CD4-positive, alpha-beta T cell (primary cell): ENCODE results near the gene HMCN2. TPM values are rescaled to one million over a fixed set of nuclear protein-coding genes. Genes with fewer than 3 reads are reported as not detected.

Experiments used
- ATAC-seq: fragments of 200-7000 bp; cut with Tn5 transposase; one replicate; pipeline ENCODE4 v1.10.0; 2022; ENCODE audit warnings: mild to moderate bottlenecking; ENCODE audit not compliant: poor library complexity
- CTCF ChIA-PET: fragments of 350-600 bp; sonication (Branson Sonifier 250); formaldehyde crosslinking; loops from one replicate; lab custom pipeline; 2021; ENCODE audit warnings: antibody characterized with exemption, inconsistent platforms; lab: Charles Lee
- POLR2A ChIA-PET: fragments of 350-600 bp; sonication (Branson Sonifier 250); formaldehyde crosslinking; loops from one replicate; lab custom pipeline; 2021; ENCODE audit warnings: antibody characterized with exemption, inconsistent platforms; lab: Charles Lee
- DNase-seq, 14 experiments: peaks; one replicate each; pipeline ENCODE4 v3.0.0-alpha.2; 2013 to 2020; ENCODE audit warnings: mixed read lengths in 2 of 14
- H3K27ac ChIP-seq, 2 donors: one replicate each; pipeline versions ENCODE4 v1.5.1 to v1.7.0; 2013; ENCODE audit warnings: low read length in 2 of 2, low read depth in 1 of 2, mild to moderate bottlenecking in 1 of 2
- H3K27me3 ChIP-seq, 2 experiments: 1 replicate in 1 of 2; 2 replicates in 1 of 2; pipeline versions ENCODE4 v1.6.1 to v1.7.0; 2013; ENCODE audit warnings: low read length in 2 of 2, control low read depth in 1 of 2, mild to moderate bottlenecking in 1 of 2, moderate library complexity in 1 of 2; ENCODE audit not compliant: insufficient read depth in 2 of 2, control insufficient read depth in 1 of 2
- H3K36me3 ChIP-seq: one replicate; pipeline ENCODE4 v1.6.1; 2013; ENCODE audit warnings: low read length, control low read depth; ENCODE audit not compliant: insufficient read depth
- H3K4me1 ChIP-seq: one replicate; pipeline ENCODE4 v1.6.1; 2013; ENCODE audit warnings: low read length, control low read depth; ENCODE audit not compliant: insufficient read depth
- H3K4me3 ChIP-seq: one replicate; pipeline ENCODE4 v1.5.1; 2013; ENCODE audit warnings: mild to moderate bottlenecking, low read length, moderate library complexity
- H3K9me3 ChIP-seq, 2 experiments: 1 replicate in 1 of 2; 2 replicates in 1 of 2; pipeline versions ENCODE4 v1.6.1 to v1.7.0; 2013; ENCODE audit warnings: low read length in 2 of 2, mild to moderate bottlenecking in 2 of 2, control low read depth in 1 of 2, moderate library complexity in 1 of 2; ENCODE audit not compliant: control insufficient read depth in 1 of 2, insufficient read depth in 1 of 2
- H3K27ac Mint-ChIP-seq: one replicate; pipeline ENCODE4 v1.8.0; 2020; ENCODE audit warnings: mixed read lengths
- H3K27me3 Mint-ChIP-seq: one replicate; pipeline ENCODE4 v1.8.0; 2021; ENCODE audit warnings: mixed read lengths
- H3K36me3 Mint-ChIP-seq: one replicate; pipeline ENCODE4 v1.8.0; 2021; ENCODE audit warnings: low read depth, mixed read lengths
- H3K4me1 Mint-ChIP-seq: one replicate; pipeline ENCODE4 v1.8.0; 2021; ENCODE audit warnings: low read depth, mixed read lengths
- H3K4me3 Mint-ChIP-seq: one replicate; pipeline ENCODE4 v1.8.0; 2020; ENCODE audit warnings: mild to moderate bottlenecking, mixed read lengths
- H3K9me3 Mint-ChIP-seq: one replicate; pipeline ENCODE4 v1.8.0; 2020; ENCODE audit warnings: mixed read lengths
- CTCF ChIP-seq: fragments of 200-600 bp; IDR thresholded peaks from one replicate; pipeline ENCODE4 v1.8.0; 2022; ENCODE audit warnings: antibody characterized with exemption, mild to moderate bottlenecking
- intact Hi-C, 2 experiments: fragments of 100-400 bp; cut with DNase I in 1 of 2; cut with micrococcal nuclease in 1 of 2; formaldehyde crosslinking; loops; one replicate each; pipeline versions ENCODE4 v1.15.1 to v1.9.0; 2023 to 2025; cut with DNase I, micrococcal nuclease
- total RNA-seq, 174 experiments: library from RNA in 2 of 174; stranded (reverse) in 2 of 174; gene quantifications; one replicate each; pipeline ENCODE4 v1.2.3 and lab custom pipeline; 2021 to 2026

Gene HMCN2
- total RNA-seq, 2 experiments from 2014 or later = not detected

- Mint-ChIP-seq H3K36me3 (no peaks in the 10 kb centered on the region), H3K4me3 (no peak overlapping the region), H3K9me3 (no peaks in the 10 kb centered on the region), H3K27me3 (peaks cover 28% of the 10 kb centered on the region), H3K4me1 (no peaks in the 10 kb centered on the region), H3K27ac (no peak overlapping the region)
- TF ChIP-seq CTCF = no peak
- H3K4me1 ChIP-seq = no peaks in the 10 kb centered on the region
- H3K9me3 ChIP-seq = no peaks in the 10 kb centered on the region
- no peak for DNase-seq
- no peak overlapping the region for H3K4me3 ChIP-seq
- intact Hi-C loops = no loop called here
- ATAC-seq = no peak
- ChIA-PET CTCF (no interaction called here), POLR2A (no interaction called here)
- H3K27me3 ChIP-seq = peaks cover 8 to 21% of the 10 kb centered on the region in 2 experiments
- H3K36me3 ChIP-seq = no peaks in the 10 kb centered on the region
- no peak overlapping the region for H3K27ac ChIP-seq
Observed at GRCh38 chr9:130480673-130481072, 215.1 kb downstream of the HMCN2 start.

GRCh38 chr9:130482463-130482862 lies 216.9 kb downstream of the HMCN2 start:
- H3K27me3 ChIP-seq = peaks cover 8 to 16% of the 10 kb centered on the region in 2 experiments
- Mint-ChIP-seq H3K4me3 (no peak overlapping the region), H3K36me3 (no peaks in the 10 kb centered on the region), H3K27ac (no peak overlapping the region), H3K9me3 (no peaks in the 10 kb centered on the region), H3K27me3 (peaks cover 34% of the 10 kb centered on the region), H3K4me1 (no peaks in the 10 kb centered on the region)
- intact Hi-C loops = no loop called here
- no peaks in the 10 kb centered on the region for H3K9me3 ChIP-seq
- no peak for DNase-seq
- no peak overlapping the region for H3K27ac ChIP-seq
- H3K4me3 ChIP-seq = no peak overlapping the region
- ChIA-PET CTCF (no interaction called here), POLR2A (no interaction called here)
- TF ChIP-seq CTCF = no peak
- H3K36me3 ChIP-seq = no peaks in the 10 kb centered on the region
- no peak for ATAC-seq
- H3K4me1 ChIP-seq = no peaks in the 10 kb centered on the region

GRCh38 chr9:130483371-130483971 lies 217.9 kb downstream of the HMCN2 start:
- ChIA-PET POLR2A (no interaction called here), CTCF (no interaction called here)
- no peaks in the 10 kb centered on the region for H3K4me1 Mint-ChIP-seq
- no peak overlapping the region for H3K27ac ChIP-seq
- peaks cover 8 to 16% of the 10 kb centered on the region in 2 experiments for H3K27me3 ChIP-seq
- peaks cover 34% of the 10 kb centered on the region for H3K27me3 Mint-ChIP-seq
- no peak overlapping the region for H3K4me3 ChIP-seq
- H3K4me1 ChIP-seq = no peaks in the 10 kb centered on the region
- H3K36me3 Mint-ChIP-seq = no peaks in the 10 kb centered on the region
- H3K4me3 Mint-ChIP-seq = no peak overlapping the region
- TF ChIP-seq CTCF = no peak
- H3K9me3 ChIP-seq = no peaks in the 10 kb centered on the region
- intact Hi-C loops = no loop called here
- no peaks in the 10 kb centered on the region for H3K36me3 ChIP-seq
- ATAC-seq = no peak
- no peak overlapping the region for H3K27ac Mint-ChIP-seq
- H3K9me3 Mint-ChIP-seq = no peaks in the 10 kb centered on the region
- no peak for DNase-seq

Other genes starting within 250 kb of the HMCN2 start
- 100 to 1,000 TPM; 166 to 181 TPM for gene FNBP1, start 222.6 kb upstream of the HMCN2 start, total RNA-seq
- 10 to 100 TPM; 18.9 to 19.2 TPM for gene GPR107, start 211.9 kb upstream of the HMCN2 start, total RNA-seq
- under 1 TPM in 1 of 2 experiments, not detected in 1; 0.17 TPM for gene NCS1, start 93.4 kb upstream of the HMCN2 start, total RNA-seq
- not detected for gene ASS1, start 179.2 kb downstream of the HMCN2 start, total RNA-seq